MCF 10A (cell line): ENCODE measurements around the gene ZNF280A. TPM values are rescaled to one million over a fixed set of nuclear protein-coding genes. Genes with fewer than 3 reads are reported as not detected.
"Not testable (repeated sequence)": the region's sequence is repeated elsewhere in the genome, so short reads cannot be mapped to it uniquely, and the experiment has no call there.

ENCODE experiments used
- BruUV-seq: library from RNA; stranded (reverse); fragments of 400-500 nt; replicated peaks from 2 replicates; lab custom pipeline; 2021; lab: Mats Ljungman, UMichigan
- CTCF ChIA-PET: fragments of 300-600 bp; sonication (Branson Sonifier 250); formaldehyde crosslinking; extraction: SDS; loops from one replicate; lab custom pipeline; 2021; ENCODE audit warnings: antibody characterized with exemption, inconsistent platforms; lab: Yijun Ruan, JAX
- POLR2A ChIA-PET: fragments of 300-600, 350-650 bp; sonication (Branson Sonifier 250); formaldehyde crosslinking; extraction: SDS; loops from one replicate; lab custom pipeline; 2020; ENCODE audit warnings: antibody characterized with exemption, inconsistent platforms; lab: Yijun Ruan, JAX
- DNase-seq: peaks from one replicate; pipeline ENCODE4 v3.0.0-alpha.2; 2018; ENCODE audit not compliant: unreplicated experiment
- H3K27ac Mint-ChIP-seq: one replicate; pipeline ENCODE4 v1.8.0; 2022; ENCODE audit warnings: mild to moderate bottlenecking, low read depth, mixed read lengths; ENCODE audit not compliant: unreplicated experiment
- H3K27me3 Mint-ChIP-seq: one replicate; pipeline ENCODE4 v1.8.0; 2022; ENCODE audit warnings: mixed read lengths; ENCODE audit not compliant: insufficient read depth, unreplicated experiment
- H3K36me3 Mint-ChIP-seq: one replicate; pipeline ENCODE4 v1.8.0; 2022; ENCODE audit warnings: mild to moderate bottlenecking, moderate library complexity, mixed read lengths; ENCODE audit not compliant: insufficient read depth, unreplicated experiment
- H3K4me1 Mint-ChIP-seq: one replicate; pipeline ENCODE4 v1.8.0; 2022; ENCODE audit warnings: mixed read lengths; ENCODE audit not compliant: insufficient read depth, unreplicated experiment
- H3K4me3 Mint-ChIP-seq: one replicate; pipeline ENCODE4 v1.8.0; 2022; ENCODE audit warnings: mild to moderate bottlenecking, moderate library complexity, mixed read lengths; ENCODE audit not compliant: unreplicated experiment
- H3K9me3 Mint-ChIP-seq: one replicate; pipeline ENCODE4 v1.8.0; 2022; ENCODE audit warnings: mixed read lengths; ENCODE audit not compliant: unreplicated experiment
- intact Hi-C: fragments of 100-400 bp; cut with micrococcal nuclease; formaldehyde crosslinking; loops from 2 replicates; pipeline ENCODE4 v1.14.1; 2022
- total RNA-seq: library from RNA; stranded (reverse); gene quantifications from 2 replicates; pipeline ENCODE4 v1.2.3, GENCODE V29; 2022
- TF ChIP-seq, protein P1 (sequence below): fragments of 200-600 bp; IDR thresholded peaks from one replicate; pipeline ENCODE4 v1.8.0; 2022; ENCODE audit warnings: antibody characterized with exemption, mild to moderate bottlenecking; ENCODE audit not compliant: unreplicated experiment

ZNF280A gene
- total RNA-seq, 1 experiment from 2014 or later = not detected

DNA sequence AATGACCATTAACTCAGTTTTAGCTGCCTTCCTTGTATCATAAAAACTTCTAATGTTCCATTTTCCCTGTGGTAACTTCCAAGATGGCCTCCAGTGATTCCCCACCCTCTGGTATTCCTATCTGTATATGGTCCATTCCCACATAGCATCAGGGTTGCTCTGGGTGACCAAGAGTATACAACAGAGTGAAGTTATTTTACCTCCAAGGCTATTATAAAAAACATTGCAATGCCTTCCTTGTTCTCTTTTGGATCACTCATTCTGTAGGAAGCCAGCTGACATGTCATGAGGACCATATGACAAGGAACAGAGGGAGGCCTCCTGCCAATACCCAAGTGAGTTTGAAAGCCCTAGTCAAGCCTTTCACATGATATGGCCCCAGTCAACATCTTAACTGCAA, 41.6 kb downstream of the ZNF280A start:
- Mint-ChIP-seq H3K27me3 (no peaks in the 10 kb centered on the region), H3K4me3 (no peak overlapping the region), H3K27ac (no peak overlapping the region), H3K36me3 (no peaks in the 10 kb centered on the region), H3K4me1 (no peaks in the 10 kb centered on the region), H3K9me3 (no peaks in the 10 kb centered on the region)
- intact Hi-C loops = no loop called here
- DNase-seq = no peak
- BruUV-seq = no TSS peak
- ChIA-PET POLR2A (no interaction called here), CTCF (interaction anchor here (1.6 kb wide), 1 partner anchor 231 kb away, joined by 3 read pairs; no protein-coding TSS in a partner anchor)
- TF ChIP-seq, protein P1, sequence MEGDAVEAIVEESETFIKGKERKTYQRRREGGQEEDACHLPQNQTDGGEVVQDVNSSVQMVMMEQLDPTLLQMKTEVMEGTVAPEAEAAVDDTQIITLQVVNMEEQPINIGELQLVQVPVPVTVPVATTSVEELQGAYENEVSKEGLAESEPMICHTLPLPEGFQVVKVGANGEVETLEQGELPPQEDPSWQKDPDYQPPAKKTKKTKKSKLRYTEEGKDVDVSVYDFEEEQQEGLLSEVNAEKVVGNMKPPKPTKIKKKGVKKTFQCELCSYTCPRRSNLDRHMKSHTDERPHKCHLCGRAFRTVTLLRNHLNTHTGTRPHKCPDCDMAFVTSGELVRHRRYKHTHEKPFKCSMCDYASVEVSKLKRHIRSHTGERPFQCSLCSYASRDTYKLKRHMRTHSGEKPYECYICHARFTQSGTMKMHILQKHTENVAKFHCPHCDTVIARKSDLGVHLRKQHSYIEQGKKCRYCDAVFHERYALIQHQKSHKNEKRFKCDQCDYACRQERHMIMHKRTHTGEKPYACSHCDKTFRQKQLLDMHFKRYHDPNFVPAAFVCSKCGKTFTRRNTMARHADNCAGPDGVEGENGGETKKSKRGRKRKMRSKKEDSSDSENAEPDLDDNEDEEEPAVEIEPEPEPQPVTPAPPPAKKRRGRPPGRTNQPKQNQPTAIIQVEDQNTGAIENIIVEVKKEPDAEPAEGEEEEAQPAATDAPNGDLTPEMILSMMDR = no peak

DNA sequence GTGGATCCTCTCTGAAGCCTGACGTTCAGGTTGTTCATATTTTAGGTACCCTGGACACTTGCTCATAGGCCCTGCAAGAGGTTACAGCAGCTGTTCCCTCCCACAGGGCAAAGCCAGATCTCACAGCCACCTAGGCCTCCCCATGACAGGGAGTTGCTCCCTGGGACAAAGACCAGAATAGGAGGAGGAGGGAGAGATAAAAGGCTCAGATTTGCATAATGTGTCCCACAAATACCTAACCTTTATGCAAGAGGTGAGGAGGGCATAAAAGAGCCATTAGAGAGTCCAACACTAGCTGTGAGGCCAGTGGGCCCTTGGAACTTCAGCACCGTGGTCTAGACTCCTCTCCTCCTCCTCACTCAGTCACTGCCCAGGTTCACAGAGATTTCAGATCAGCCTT, 45.3 kb downstream of the ZNF280A start:
- intact Hi-C loops = no loop called here

GRCh38 chr22:22471104-22471503, 49.0 kb downstream of the ZNF280A start:
- BruUV-seq, H3K27me3 Mint-ChIP-seq, POLR2A ChIA-PET, intact Hi-C loops, H3K27ac Mint-ChIP-seq, H3K4me1 Mint-ChIP-seq, H3K36me3 Mint-ChIP-seq, H3K4me3 Mint-ChIP-seq, DNase-seq: not testable (repeated sequence)
- CTCF ChIA-PET = interaction anchor here (1.3 kb wide), 1 partner anchor 378 kb away, joined by 3 read pairs; no protein-coding TSS in a partner anchor
- H3K9me3 Mint-ChIP-seq = peaks cover 12% of the 10 kb centered on the region

More for the DNA sequence above, 45.3 kb downstream of the ZNF280A start:
- no peak overlapping the region for H3K27ac Mint-ChIP-seq
- TF ChIP-seq, protein P1 = no peak
- ChIA-PET POLR2A (no interaction called here), CTCF (interaction anchor here (1.6 to 5.2 kb wide), 2 partner anchors 10 to 484 kb away, joined by 5 to 27 read pairs; no protein-coding TSS in a partner anchor)
- H3K9me3 Mint-ChIP-seq = no peaks in the 10 kb centered on the region
- BruUV-seq = no TSS peak
- no peaks in the 10 kb centered on the region for H3K4me1 Mint-ChIP-seq
- H3K27me3 Mint-ChIP-seq = no peaks in the 10 kb centered on the region
- H3K36me3 Mint-ChIP-seq = no peaks in the 10 kb centered on the region
- H3K4me3 Mint-ChIP-seq = no peak overlapping the region
- no peak for DNase-seq

DNA sequence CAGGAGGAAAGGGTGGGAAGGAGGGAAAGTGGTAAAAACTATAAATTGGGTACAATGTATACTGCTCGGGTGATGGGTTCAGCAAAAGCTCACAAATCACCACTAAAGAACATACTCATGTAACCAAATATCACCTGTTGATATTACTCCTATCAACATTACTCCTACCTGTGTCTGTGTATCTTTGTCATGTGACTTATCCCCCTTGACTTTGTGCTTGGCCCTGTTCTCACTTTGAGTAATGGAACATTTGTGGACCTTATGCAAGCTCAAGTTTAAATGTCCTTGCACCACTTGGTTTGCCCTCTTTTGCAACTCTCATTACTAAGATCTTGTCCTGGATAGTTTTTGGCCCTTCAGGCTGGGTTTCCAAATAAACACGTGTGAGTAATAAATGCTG, 50.5 kb downstream of the ZNF280A start:
- Mint-ChIP-seq H3K36me3 (no peaks in the 10 kb centered on the region), H3K4me3 (no peak overlapping the region), H3K4me1 (no peaks in the 10 kb centered on the region), H3K9me3 (peaks cover 12% of the 10 kb centered on the region), H3K27ac (no peak overlapping the region), H3K27me3 (peaks cover 8% of the 10 kb centered on the region)
- ChIA-PET CTCF (no interaction called here), POLR2A (no interaction called here)
- DNase-seq = no peak
- intact Hi-C loops = no loop called here
- TF ChIP-seq, protein P1 = no peak
- BruUV-seq = no TSS peak

- H3K4me3 Mint-ChIP-seq, BruUV-seq, DNase-seq, intact Hi-C loops, H3K4me1 Mint-ChIP-seq, H3K36me3 Mint-ChIP-seq, H3K27ac Mint-ChIP-seq, POLR2A ChIA-PET: not testable (repeated sequence)
- Mint-ChIP-seq H3K9me3 (peaks cover 12% of the 10 kb centered on the region), H3K27me3 (peaks cover 14% of the 10 kb centered on the region)
- CTCF ChIA-PET = interaction anchor here (0.6 kb wide), 2 partner anchors 44 to 60 kb away, joined by 3 read pairs; no protein-coding TSS in a partner anchor
Observed at GRCh38 chr22:22468794-22469469, 51.1 kb downstream of the ZNF280A start.
